BLaER1 treated with 17β-estradiol and CSF1 and Interleukin-3, amounts not matched to agents 10 nM and 100 nM (cell line): ENCODE data around the gene SPSB4.
"Not testable (repeated sequence)": the region's sequence is repeated elsewhere in the genome, so short reads cannot be mapped to it uniquely, and the experiment has no call there.

Experiments used
- H3K27ac ChIP-seq, 11 experiments: shearing (Covaris generic); formaldehyde crosslinking; 2 replicates each; pipeline ENCODE4 v1.8.1; 2022
- H3K27me3 ChIP-seq, 11 experiments: shearing (Covaris generic); formaldehyde crosslinking; 2 replicates each; pipeline ENCODE4 v1.8.1; 2022
- H3K36me3 ChIP-seq, 11 experiments: shearing (Covaris generic); formaldehyde crosslinking; 2 replicates each; pipeline ENCODE4 v1.8.1; 2022
- H3K4me1 ChIP-seq, 10 experiments: shearing (Covaris generic); formaldehyde crosslinking; 2 replicates each; pipeline ENCODE4 v1.8.1; 2022
- H3K4me2 ChIP-seq, 11 experiments: shearing (Covaris generic); formaldehyde crosslinking; 2 replicates each; pipeline ENCODE4 v1.8.1; 2022
- H3K4me3 ChIP-seq, 10 experiments: shearing (Covaris generic); formaldehyde crosslinking; 2 replicates each; pipeline ENCODE4 v1.8.1; 2022
- H3K9ac ChIP-seq, 11 experiments: shearing (Covaris generic); formaldehyde crosslinking; 2 replicates each; pipeline ENCODE4 v1.8.1; 2022
- H3K9me3 ChIP-seq, 11 experiments: shearing (Covaris generic); formaldehyde crosslinking; replicated peaks in 1 of 11; 2 replicates each; pipeline ENCODE4 v1.8.1; 2022
- H4K20me1 ChIP-seq, 11 experiments: shearing (Covaris generic); formaldehyde crosslinking; 2 replicates each; pipeline ENCODE4 v1.8.1; 2022
- Cebpa-rat ChIP-seq, 11 experiments: shearing (Covaris generic); IDR thresholded peaks; 2 replicates each; pipeline ENCODE4 v1.8.1; 2022

The SPSB4 gene

GRCh38 chr3:141050576-141051442 is at the start of gene SPSB4:
TSS of gene SPSB4 (plus strand) at chr3:141051347. CDS start at chr3:141066105, 14,758 bp downstream.
- Histone ChIP-seq H3K27me3 (peaks cover 30 to 46% (median 40%) of the 10 kb centered on the region in 11 experiments), H3K27ac (peak within 1 kb of the TSS in 6 of 11 experiments; percentile 12 to 58 (median 47); a peak in 9 of 22 replicates), H3K4me1 (peaks cover 6 to 22% (median 19%) of the 10 kb centered on the region in 10 experiments; a peak in 18 of 20 replicates), H3K9ac (peak within 1 kb of the TSS in 9 of 11 experiments; percentile 53 to 78 (median 71); a peak in 18 of 22 replicates), H4K20me1 (peaks cover 0 to 6% (median 0%) of the 10 kb centered on the region in 11 experiments; a peak in 2 of 22 replicates), H3K4me3 (peak within 1 kb of the TSS; percentile 51 to 77 (median 70)), H3K9me3 (no peaks in the 10 kb centered on the region), H3K4me2 (peak within 1 kb of the TSS; percentile 94 to 100 (median 99)), H3K36me3 (no peaks in the 10 kb centered on the region)
- TF ChIP-seq Cebpa-rat (IDR thresholded peaks at IDR 0.05): no peak

- no peaks in the 10 kb centered on the region for H3K4me1 ChIP-seq
- H3K4me2 ChIP-seq: no peak overlapping the region
- no peaks in the 10 kb centered on the region for H4K20me1 ChIP-seq
- no peak overlapping the region for H3K4me3 ChIP-seq
- H3K36me3 ChIP-seq: no peaks in the 10 kb centered on the region
- TF ChIP-seq Cebpa-rat (IDR thresholded peaks at IDR 0.05): no peak
- no peaks in the 10 kb centered on the region for H3K27me3 ChIP-seq
- no peak overlapping the region for H3K9ac ChIP-seq
- H3K9me3 ChIP-seq: no peaks in the 10 kb centered on the region
- H3K27ac ChIP-seq: no peak overlapping the region
These were observed 44.8 kb upstream of the SPSB4 start for GRCh38 chr3:141006344-141006743.

- Histone ChIP-seq H3K27me3 (no peaks in the 10 kb centered on the region), H3K9me3 (no peaks in the 10 kb centered on the region), H3K27ac (no peak overlapping the region), H3K4me3 (no peak overlapping the region), H3K4me1 (no peaks in the 10 kb centered on the region), H4K20me1 (no peaks in the 10 kb centered on the region), H3K4me2 (no peak overlapping the region), H3K36me3 (no peaks in the 10 kb centered on the region), H3K9ac (no peak overlapping the region)
- no peak for TF ChIP-seq Cebpa-rat (IDR thresholded peaks at IDR 0.05)
These were observed 41.7 kb upstream of the SPSB4 start for GRCh38 chr3:141009496-141009895.

- H3K4me1 ChIP-seq: no peaks in the 10 kb centered on the region
- H3K4me3 ChIP-seq: no peak overlapping the region
- no peaks in the 10 kb centered on the region; a peak in 1 of 22 replicates for H3K9me3 ChIP-seq
- H3K4me2 ChIP-seq: no peak overlapping the region
- no peaks in the 10 kb centered on the region for H3K36me3 ChIP-seq
- H3K9ac ChIP-seq: no peak overlapping the region
- no peak overlapping the region for H3K27ac ChIP-seq
- H4K20me1 ChIP-seq: no peaks in the 10 kb centered on the region
- H3K27me3 ChIP-seq: no peaks in the 10 kb centered on the region
- no peak for TF ChIP-seq Cebpa-rat (IDR thresholded peaks at IDR 0.05)
These were observed 39.7 kb upstream of the SPSB4 start for GRCh38 chr3:141011232-141011996.

GRCh38 chr3:141011997-141012262 is 39.2 kb upstream of the SPSB4 start:
- Histone ChIP-seq H3K27ac (no peak overlapping the region), H4K20me1 (no peaks in the 10 kb centered on the region), H3K27me3 (no peaks in the 10 kb centered on the region), H3K4me1 (no peaks in the 10 kb centered on the region), H3K9ac (no peak overlapping the region), H3K4me2 (no peak overlapping the region), H3K9me3 (peaks cover 0 to 3% (median under 1%) of the 10 kb centered on the region in 11 experiments; a peak in 7 of 22 replicates), H3K36me3 (no peaks in the 10 kb centered on the region), H3K4me3 (no peak overlapping the region)
- no peak for TF ChIP-seq Cebpa-rat (IDR thresholded peaks at IDR 0.05)

GRCh38 chr3:141012571-141012970 is 38.6 kb upstream of the SPSB4 start:
- Histone ChIP-seq H3K4me3 (no peak overlapping the region), H3K27me3 (no peaks in the 10 kb centered on the region), H3K27ac (no peak overlapping the region), H3K9ac (no peak overlapping the region), H3K36me3 (no peaks in the 10 kb centered on the region), H3K9me3 (peaks cover 0 to 9% (median 7%) of the 10 kb centered on the region in 11 experiments; a peak in 9 of 22 replicates), H3K4me2 (no peak overlapping the region), H4K20me1 (no peaks in the 10 kb centered on the region), H3K4me1 (no peaks in the 10 kb centered on the region; a peak in 1 of 20 replicates)
- TF ChIP-seq Cebpa-rat (IDR thresholded peaks at IDR 0.05): no peak

GRCh38 chr3:141015481-141015880 is 35.7 kb upstream of the SPSB4 start:
- no peaks in the 10 kb centered on the region for H3K27me3 ChIP-seq
- no peaks in the 10 kb centered on the region for H4K20me1 ChIP-seq
- H3K36me3 ChIP-seq: no peaks in the 10 kb centered on the region
- no peak overlapping the region for H3K4me2 ChIP-seq
- no peak overlapping the region for H3K9ac ChIP-seq
- no peak for TF ChIP-seq Cebpa-rat (IDR thresholded peaks at IDR 0.05)
- no peak overlapping the region for H3K27ac ChIP-seq
- H3K4me3 ChIP-seq: no peak overlapping the region
- H3K9me3 ChIP-seq: peaks cover 0 to 17% (median 7%) of the 10 kb centered on the region in 11 experiments; a peak in 10 of 22 replicates
- peaks cover 0 to 12% (median 6%) of the 10 kb centered on the region in 10 experiments; a peak in 16 of 20 replicates for H3K4me1 ChIP-seq

- H3K9me3 ChIP-seq: peaks cover 0 to 17% (median 7%) of the 10 kb centered on the region in 11 experiments; a peak in 10 of 22 replicates
- H3K4me3 ChIP-seq, H3K4me2 ChIP-seq, H3K9ac ChIP-seq, H3K27ac ChIP-seq, H3K36me3 ChIP-seq, H3K27me3 ChIP-seq, H4K20me1 ChIP-seq: not testable (repeated sequence)
- H3K4me1 ChIP-seq: peaks cover 0 to 19% (median 10%) of the 10 kb centered on the region in 10 experiments; a peak in 16 of 20 replicates
These were observed 33.5 kb upstream of the SPSB4 start for GRCh38 chr3:141017366-141018322.
